Bronchial epithelial cell (primary cell): Measurements from ENCODE around the gene CAPN10. TPM values are rescaled to one million over a fixed set of nuclear protein-coding genes. Genes with fewer than 3 reads are reported as not detected.

Experiments used
- DNase-seq: peaks from one replicate; pipeline ENCODE4 v3.0.0-alpha.2; 2010; ENCODE audit warnings: low read depth
- FAIRE-seq: peaks from 2 replicates; lab custom pipeline; 2011; peaks lifted over from hg19 to GRCh38; lab: Jason Lieb, UNC
- H3K27me3 ChIP-seq: 2 replicates; pipeline ENCODE4 v1.5.1; 2011; ENCODE audit warnings: low read length; ENCODE audit not compliant: control insufficient read depth, insufficient read depth
- H3K36me3 ChIP-seq: 2 replicates; pipeline ENCODE4 v1.5.1; 2011; ENCODE audit warnings: low read length; ENCODE audit not compliant: control insufficient read depth, insufficient read depth
- H3K4me3 ChIP-seq: 2 replicates; pipeline ENCODE4 v1.5.1; 2011; ENCODE audit warnings: mild to moderate bottlenecking, low read depth, low read length, control low read depth
- CTCF ChIP-seq: IDR thresholded peaks from 2 replicates; pipeline ENCODE4 v1.5.1; 2011; ENCODE audit warnings: mild to moderate bottlenecking, moderate library complexity, low read length, control low read depth, inconsistent platforms; ENCODE audit not compliant: insufficient read depth, severe bottlenecking
- total RNA-seq: library from RNA; depleted of rRNA; stranded (reverse); fragments of >200 nt; gene quantifications from 2 replicates; pipeline ENCODE4 v1.2.1, GENCODE V29; 2014

Gene CAPN10
- total RNA-seq, 1 donor from 2014 or later, result 13.4 TPM

- Histone ChIP-seq H3K36me3 (peaks cover 16% of the 10 kb centered on the region), H3K4me3 (no peak overlapping the region), H3K27me3 (no peaks in the 10 kb centered on the region)
- no peak for TF ChIP-seq CTCF
- DNase-seq (no peak), FAIRE-seq (no peak)
Observed at GRCh38 chr2:240551811-240552210, 34.7 kb upstream of the CAPN10 start.

GRCh38 chr2:240553956-240554480 is 32.5 kb upstream of the CAPN10 start:
- Histone ChIP-seq H3K36me3 (peaks cover 16% of the 10 kb centered on the region), H3K27me3 (no peaks in the 10 kb centered on the region), H3K4me3 (no peak overlapping the region)
- TF ChIP-seq CTCF, result no peak
- DNase-seq, result no peak
- no peak for FAIRE-seq

- no peak overlapping the region for H3K4me3 ChIP-seq
- H3K36me3 ChIP-seq, result peaks cover 16% of the 10 kb centered on the region
- no peak for FAIRE-seq
- no peaks in the 10 kb centered on the region for H3K27me3 ChIP-seq
- DNase-seq, result no peak
- TF ChIP-seq CTCF, result no peak
Observed at GRCh38 chr2:240554767-240555493, 31.6 kb upstream of the CAPN10 start.

GRCh38 chr2:240555541-240556250 is 30.8 kb upstream of the CAPN10 start:
- FAIRE-seq (no peak), DNase-seq (no peak)
- Histone ChIP-seq H3K27me3 (no peaks in the 10 kb centered on the region), H3K36me3 (peaks cover 16% of the 10 kb centered on the region), H3K4me3 (no peak overlapping the region)
- TF ChIP-seq CTCF, result no peak

- no peaks in the 10 kb centered on the region for H3K27me3 ChIP-seq
- FAIRE-seq (no peak), DNase-seq (peak; percentile 38)
- peaks cover 13% of the 10 kb centered on the region for H3K36me3 ChIP-seq
- TF ChIP-seq CTCF, result peak; percentile 76
- H3K4me3 ChIP-seq, result no peak overlapping the region
Observed at GRCh38 chr2:240556553-240557100, 29.9 kb upstream of the CAPN10 start.
